Suppressor macrophage treated with lipopolysaccharide for 4 hours (primary cell): ENCODE measurements around the gene PSMC6.
A peak's percentile ranks its signal among the peaks of the same experiment; 100 is the strongest.

ENCODE experiments used
- DNase-seq: peaks from one replicate; pipeline ENCODE4 v3.0.0-alpha.2; 2020

The PSMC6 gene

DNA sequence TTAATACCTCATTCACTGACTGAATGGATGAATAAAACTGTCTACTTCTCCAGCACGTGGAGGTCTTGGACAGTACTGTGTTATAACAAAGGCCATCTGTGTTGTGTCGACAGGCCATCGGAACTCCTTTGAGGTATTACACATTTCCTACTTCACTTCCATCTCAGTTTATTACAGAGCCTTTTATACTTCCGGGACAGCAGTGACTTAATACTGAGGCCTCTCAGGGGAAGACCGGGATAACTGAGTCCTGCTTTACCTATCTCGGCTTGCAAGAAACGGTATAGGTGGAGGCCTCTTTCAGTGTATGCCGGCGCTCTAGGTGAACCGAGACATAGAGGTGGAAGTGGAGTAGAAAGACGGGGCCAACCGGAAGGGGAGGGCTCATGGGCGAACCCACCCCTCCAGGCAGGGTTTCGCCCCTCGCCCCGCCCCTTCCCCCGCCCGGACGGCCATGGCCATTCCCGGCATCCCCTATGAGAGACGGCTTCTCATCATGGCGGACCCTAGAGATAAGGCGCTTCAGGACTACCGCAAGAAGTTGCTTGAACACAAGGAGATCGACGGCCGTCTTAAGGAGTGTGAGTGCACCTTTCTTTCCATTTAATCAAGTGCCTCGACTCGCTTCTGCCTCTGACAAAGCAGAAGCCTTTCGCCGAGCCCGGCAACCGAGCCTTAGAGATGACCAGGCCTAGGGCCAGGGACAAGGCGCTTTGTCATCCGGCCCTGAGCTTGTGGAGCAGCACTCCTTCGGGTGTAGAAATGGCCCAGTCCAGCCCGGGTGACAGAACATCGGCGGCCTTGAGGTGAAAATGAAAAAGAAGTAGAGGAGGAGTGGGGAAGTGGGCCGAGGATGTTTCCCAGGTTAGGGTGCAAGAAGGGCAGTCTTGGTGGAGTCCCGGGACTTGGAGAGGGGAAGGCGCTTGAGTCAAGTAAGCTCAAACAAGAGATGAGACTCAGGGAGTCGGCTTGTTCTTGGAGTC, at the start of gene PSMC6:
Gene PSMC6 (plus strand): TSS at position 477 of the 983 bp plus-strand sequence. CDS start 20 bp downstream, at position 497.
- peak; percentile 95 for DNase-seq

DNA sequence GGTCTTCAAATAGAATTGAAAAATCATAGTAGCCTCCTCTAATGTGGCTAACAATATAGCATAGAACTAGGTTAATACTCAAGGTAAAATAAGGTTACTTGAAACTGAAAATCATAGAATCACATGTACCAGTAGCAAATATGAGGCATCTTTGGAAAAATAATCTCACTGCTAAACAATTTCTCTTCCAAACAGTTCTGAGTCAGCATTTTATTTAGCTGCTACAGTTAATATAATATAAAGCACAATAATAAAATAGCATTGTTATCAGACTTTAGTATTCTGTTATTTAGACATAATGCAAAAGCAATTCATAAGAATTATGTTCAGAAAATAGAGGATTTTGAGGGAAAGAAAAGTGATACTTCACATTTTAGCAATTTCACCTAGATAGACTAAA, 46.7 kb upstream of the PSMC6 start:
- DNase-seq = no peak

GRCh38 chr14:52660832-52661231, 46.2 kb upstream of the PSMC6 start:
- DNase-seq = no peak

- DNase-seq = no peak
Observed at GRCh38 chr14:52661314-52661713, 45.7 kb upstream of the PSMC6 start.

- no peak for DNase-seq
Observed at GRCh38 chr14:52663850-52664249, 43.1 kb upstream of the PSMC6 start.

GRCh38 chr14:52678591-52678990, 28.4 kb upstream of the PSMC6 start:
- DNase-seq = no peak

- no peak for DNase-seq
Observed at GRCh38 chr14:52683985-52684520, 22.9 kb upstream of the PSMC6 start.

- DNase-seq = no peak
Observed at GRCh38 chr14:52686176-52686575, 20.8 kb upstream of the PSMC6 start.

- no peak for DNase-seq
Observed at GRCh38 chr14:52690983-52691760, 15.8 kb upstream of the PSMC6 start.

GRCh38 chr14:52692248-52692962, 14.6 kb upstream of the PSMC6 start:
- peak; percentile 53 for DNase-seq

GRCh38 chr14:52693036-52693435, 14.0 kb upstream of the PSMC6 start:
- no peak for DNase-seq

DNA sequence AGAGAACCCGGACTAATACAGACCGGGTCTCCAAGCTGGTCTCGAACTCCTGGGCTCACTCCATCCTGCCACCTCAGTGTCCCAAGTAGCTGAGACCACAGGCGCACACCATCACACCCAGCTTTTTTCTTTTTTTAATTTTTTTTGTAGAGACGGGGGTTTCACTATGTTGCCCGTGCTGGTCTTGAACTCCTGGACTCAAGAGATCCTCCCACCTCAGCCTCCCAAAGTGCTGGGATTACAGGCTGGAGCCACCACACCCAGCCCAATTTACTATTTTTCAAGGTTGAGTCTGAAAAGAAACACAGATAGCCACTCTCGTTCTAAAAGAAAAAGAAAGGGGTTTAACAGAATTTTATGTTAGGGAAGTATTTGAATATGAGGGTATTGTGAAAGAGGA, 13.5 kb upstream of the PSMC6 start:
- no peak for DNase-seq

GRCh38 chr14:52694761-52695480, 12.1 kb upstream of the PSMC6 start:
- DNase-seq = peak; percentile 63

DNA sequence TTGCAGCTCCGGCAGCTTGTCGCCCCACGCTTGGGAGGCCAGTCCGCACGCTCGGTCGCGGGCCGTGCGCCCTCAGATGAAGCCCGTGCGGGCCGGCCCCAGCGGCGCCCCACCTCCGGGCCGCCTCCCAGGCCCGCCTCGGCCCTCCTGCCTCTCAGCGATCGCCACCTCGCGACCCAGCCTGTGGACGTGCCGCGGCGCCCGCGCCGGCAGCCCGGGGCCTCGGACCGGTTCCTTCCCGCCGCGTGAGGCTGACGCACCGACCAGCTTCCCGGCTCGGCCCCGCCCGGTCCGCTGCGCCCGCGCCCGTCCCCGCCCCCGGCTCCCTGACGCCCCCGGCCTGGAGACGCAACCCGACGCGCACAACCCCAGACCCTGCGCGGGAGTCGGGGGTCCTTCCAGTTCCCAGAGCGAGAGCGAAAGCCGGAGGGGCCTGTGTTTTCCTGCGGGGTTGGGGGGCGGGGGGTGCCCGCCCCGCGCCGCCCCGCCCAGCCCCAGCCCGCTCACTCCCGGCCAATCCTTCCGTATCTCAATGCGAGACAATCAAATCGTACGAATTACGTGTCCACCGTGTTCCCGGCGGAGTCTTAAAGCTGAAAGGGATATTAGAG, 11.4 kb upstream of the PSMC6 start, which contains the start of gene ERO1A:
Gene ERO1A (minus strand): TSS at position 78 of the 611 bp plus-strand sequence. CDS start 77 bp downstream, at position 1.
- DNase-seq = peak; percentile 98

GRCh38 chr14:52700701-52701172, 6.3 kb upstream of the PSMC6 start:
- DNase-seq = no peak

- DNase-seq = peak; percentile 72
Observed at GRCh38 chr14:52701223-52701622, 5.8 kb upstream of the PSMC6 start.

GRCh38 chr14:52703225-52703624, 3.8 kb upstream of the PSMC6 start:
- peak; percentile 89 for DNase-seq

DNA sequence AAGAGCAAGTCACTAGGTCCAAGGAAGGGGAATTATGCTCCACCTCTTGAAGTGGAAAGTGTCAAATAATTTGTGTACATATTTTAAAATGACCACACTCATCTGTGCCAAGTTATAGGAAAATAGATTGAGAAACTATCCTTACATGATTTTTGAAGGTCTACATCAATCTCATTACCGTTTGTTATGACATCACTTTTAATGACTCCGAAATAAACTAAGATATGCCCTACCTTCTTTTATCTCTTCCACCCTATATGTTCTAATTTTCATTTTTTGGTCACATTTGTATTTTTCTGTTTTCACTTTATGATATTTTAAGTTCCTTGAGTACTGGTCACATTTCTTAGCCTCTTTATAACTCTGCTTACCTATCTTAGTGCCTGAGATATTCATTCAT, 3.3 kb upstream of the PSMC6 start:
- no peak for DNase-seq

GRCh38 chr14:52706286-52706685, 714 bp upstream of the PSMC6 start:
- DNase-seq = no peak

GRCh38 chr14:52711666-52712065, 4.7 kb downstream of the PSMC6 start:
- no peak for DNase-seq

DNA sequence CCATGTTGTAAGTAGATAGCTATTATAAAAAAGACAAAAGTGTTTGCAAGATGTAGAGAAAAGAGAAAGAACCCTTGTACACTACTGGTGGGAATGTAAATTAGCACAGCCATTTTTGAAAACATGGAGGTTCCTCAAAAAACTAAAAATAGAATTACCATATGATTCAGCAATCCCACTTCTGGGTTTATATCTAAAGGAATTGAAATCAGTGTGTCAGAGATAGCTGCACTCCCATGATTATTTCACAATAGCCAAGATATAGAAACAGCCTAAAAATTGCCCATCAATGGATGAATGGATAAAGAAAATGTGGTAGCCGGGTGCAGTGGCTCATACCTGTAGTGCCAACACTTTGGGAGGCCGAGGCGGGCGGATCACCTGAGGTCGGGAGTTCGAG, 9.2 kb downstream of the PSMC6 start:
- DNase-seq = peak; percentile 65
